ENCODE results near the gene EMILIN3. TPM values are rescaled to one million over a fixed set of nuclear protein-coding genes. Genes with fewer than 3 reads are reported as not detected.

The EMILIN3 gene
- total RNA-seq, 1 experiment from 2014 or later: 5.9 TPM

DNA sequence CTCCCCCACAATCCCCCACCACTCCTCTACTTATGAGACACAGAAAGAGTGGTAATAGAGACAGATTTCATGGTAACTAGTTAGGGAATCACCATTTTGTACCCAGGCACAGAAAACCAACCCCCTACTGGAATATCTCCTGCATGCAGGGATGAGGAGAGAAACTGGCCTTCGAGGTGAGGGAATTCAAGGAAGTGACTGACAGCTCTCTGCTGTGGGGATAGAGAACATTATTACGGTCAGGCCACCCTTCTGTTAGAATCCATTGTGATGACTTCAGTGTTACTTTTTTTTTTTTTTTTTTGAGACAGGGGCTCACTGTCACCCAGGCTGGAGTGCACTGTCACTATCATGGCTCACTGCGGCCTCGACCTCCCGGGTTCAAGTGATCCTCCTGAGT, 39.4 kb downstream of the EMILIN3 start:
- Histone ChIP-seq H2BK15ac (ENCODE audit: low read depth, low read length) (no peak overlapping the region), H3T11ph (ENCODE audit: low read length) (no peak overlapping the region), H2AFZ (ENCODE audit: low read length) (no peak overlapping the region), H3K9me3 (ENCODE audit: control insufficient read depth, low read depth, low read length) (no peaks in the 10 kb centered on the region), H4K8ac (replicated peaks; ENCODE audit: insufficient read length, low read depth, low read length) (no peak overlapping the region), H3K23ac (ENCODE audit: insufficient read length, low read depth, low read length) (no peak overlapping the region), H3K4ac (ENCODE audit: low read depth, low read length) (no peak overlapping the region), H3K27ac (ENCODE audit: insufficient read length, low read depth, low read length) (no peak overlapping the region), H3K14ac (ENCODE audit: insufficient read depth, low read length) (no peak overlapping the region), H3K18ac (ENCODE audit: insufficient read length, low read depth, low read length) (no peak overlapping the region), H2BK20ac (ENCODE audit: low read depth, low read length, poor library complexity, severe bottlenecking) (no peak overlapping the region), H4K5ac (ENCODE audit: insufficient read length, low read depth, low read length) (no peak overlapping the region), H3K4me1 (ENCODE audit: insufficient read depth, low read length) (no peaks in the 10 kb centered on the region), H3K4me2 (ENCODE audit: insufficient read depth, insufficient read length, low read length) (no peak overlapping the region), H3K56ac (ENCODE audit: insufficient read length, low read depth, low read length) (no peak overlapping the region), H3K23me2 (ENCODE audit: insufficient read length, low read depth, low read length, poor library complexity, severe bottlenecking) (no peaks in the 10 kb centered on the region), H2AK5ac (ENCODE audit: insufficient read length, low read length) (no peak overlapping the region), H3K27me3 (ENCODE audit: insufficient read depth, low read length) (no peaks in the 10 kb centered on the region), H3K9ac (ENCODE audit: extremely low read depth, insufficient read length, low read length) (no peak overlapping the region), H4K91ac (ENCODE audit: insufficient read length, low read depth, low read length) (no peak overlapping the region), H3K79me2 (ENCODE audit: insufficient read depth, low read length) (no peaks in the 10 kb centered on the region), H3K79me1 (ENCODE audit: insufficient read depth, low read depth, low read length, poor library complexity, severe bottlenecking) (no peaks in the 10 kb centered on the region), H2BK12ac (ENCODE audit: insufficient read length, low read depth, low read length) (no peak overlapping the region), H2BK5ac (ENCODE audit: insufficient read length, low read length) (no peak overlapping the region), H2BK120ac (ENCODE audit: low read depth, low read length, poor library complexity, severe bottlenecking) (no peak overlapping the region), H4K20me1 (ENCODE audit: control insufficient read depth, insufficient read depth, insufficient read length) (no peaks in the 10 kb centered on the region)
- WGBS (ENCODE audit: extremely low coverage, insufficient read length, low lambda C conversion rate): no CpG with 5 or more reads among the region's 5 CpGs
- no peaks in the 10 kb centered on the region for H3K36me3 Mint-ChIP-seq (ENCODE audit: insufficient read depth in 1 of 3, low read depth in 3 of 3)
- no peak overlapping the region for H3K27ac Mint-ChIP-seq
- DNase-seq: no peak
- no peak overlapping the region for H3K4me3 Mint-ChIP-seq
- TF ChIP-seq, protein P1, sequence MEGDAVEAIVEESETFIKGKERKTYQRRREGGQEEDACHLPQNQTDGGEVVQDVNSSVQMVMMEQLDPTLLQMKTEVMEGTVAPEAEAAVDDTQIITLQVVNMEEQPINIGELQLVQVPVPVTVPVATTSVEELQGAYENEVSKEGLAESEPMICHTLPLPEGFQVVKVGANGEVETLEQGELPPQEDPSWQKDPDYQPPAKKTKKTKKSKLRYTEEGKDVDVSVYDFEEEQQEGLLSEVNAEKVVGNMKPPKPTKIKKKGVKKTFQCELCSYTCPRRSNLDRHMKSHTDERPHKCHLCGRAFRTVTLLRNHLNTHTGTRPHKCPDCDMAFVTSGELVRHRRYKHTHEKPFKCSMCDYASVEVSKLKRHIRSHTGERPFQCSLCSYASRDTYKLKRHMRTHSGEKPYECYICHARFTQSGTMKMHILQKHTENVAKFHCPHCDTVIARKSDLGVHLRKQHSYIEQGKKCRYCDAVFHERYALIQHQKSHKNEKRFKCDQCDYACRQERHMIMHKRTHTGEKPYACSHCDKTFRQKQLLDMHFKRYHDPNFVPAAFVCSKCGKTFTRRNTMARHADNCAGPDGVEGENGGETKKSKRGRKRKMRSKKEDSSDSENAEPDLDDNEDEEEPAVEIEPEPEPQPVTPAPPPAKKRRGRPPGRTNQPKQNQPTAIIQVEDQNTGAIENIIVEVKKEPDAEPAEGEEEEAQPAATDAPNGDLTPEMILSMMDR (conservative IDR thresholded peaks at IDR 0.05): no peak
- H3K4me1 Mint-ChIP-seq: 0 out of 4 replicates have a peak, but pooled peaks cover 0 to 2% of the 10 kb centered on the region in 2 experiments
- peaks cover 9% of the 10 kb centered on the region for H3K27me3 Mint-ChIP-seq (ENCODE audit: low read depth)
- H3K9me3 Mint-ChIP-seq: no peaks in the 10 kb centered on the region
